HL-60 (cell line): ENCODE data around the gene PRKD1.

ENCODE experiments used
- DNase-seq, 2 experiments: peaks; one replicate each; pipeline ENCODE4 v3.0.0-alpha.2; 2010 to 2020; ENCODE audit warnings: low read depth in 1 of 2, low spot score in 1 of 2
- H3K27ac ChIP-seq: fragments of 250-450 bp; sonication (Bioruptor Pico); replicated peaks from 2 replicates; pipeline ENCODE4 v1.5.1; 2020; ENCODE audit warnings: mild to moderate bottlenecking, moderate library complexity
- H3K27me3 ChIP-seq: fragments of 250-450 bp; sonication (Bioruptor Pico); 2 replicates; pipeline ENCODE4 v1.5.1; 2021; ENCODE audit warnings: mild to moderate bottlenecking, moderate library complexity; ENCODE audit not compliant: insufficient read depth, poor library complexity, severe bottlenecking
- H3K4me3 ChIP-seq: replicated peaks from 2 replicates; pipeline ENCODE4 v1.5.1; 2011; ENCODE audit warnings: mild to moderate bottlenecking, control low read depth, low read length; ENCODE audit not compliant: insufficient read depth
- CTCF ChIP-seq: IDR thresholded peaks from one replicate; pipeline ENCODE4 v1.5.1; 2011; ENCODE audit warnings: low read length, control low read depth, inconsistent platforms; ENCODE audit not compliant: insufficient read depth
- GABPA ChIP-seq: IDR thresholded peaks from 2 replicates; pipeline ENCODE4 v1.6.1; 2012; ENCODE audit warnings: low read depth
- POLR2AphosphoS5 ChIP-seq: IDR thresholded peaks from 2 replicates; pipeline ENCODE4 v1.6.1; 2012; ENCODE audit warnings: low read depth
- REST ChIP-seq: IDR thresholded peaks from 2 replicates; pipeline ENCODE4 v1.6.1; 2012; ENCODE audit warnings: low read depth; ENCODE audit not compliant: insufficient replicate concordance
- SPI1 ChIP-seq: IDR thresholded peaks from 2 replicates; pipeline ENCODE4 v1.6.1; 2012; ENCODE audit warnings: low read depth, mild to moderate bottlenecking, borderline replicate concordance

PRKD1 gene

DNA sequence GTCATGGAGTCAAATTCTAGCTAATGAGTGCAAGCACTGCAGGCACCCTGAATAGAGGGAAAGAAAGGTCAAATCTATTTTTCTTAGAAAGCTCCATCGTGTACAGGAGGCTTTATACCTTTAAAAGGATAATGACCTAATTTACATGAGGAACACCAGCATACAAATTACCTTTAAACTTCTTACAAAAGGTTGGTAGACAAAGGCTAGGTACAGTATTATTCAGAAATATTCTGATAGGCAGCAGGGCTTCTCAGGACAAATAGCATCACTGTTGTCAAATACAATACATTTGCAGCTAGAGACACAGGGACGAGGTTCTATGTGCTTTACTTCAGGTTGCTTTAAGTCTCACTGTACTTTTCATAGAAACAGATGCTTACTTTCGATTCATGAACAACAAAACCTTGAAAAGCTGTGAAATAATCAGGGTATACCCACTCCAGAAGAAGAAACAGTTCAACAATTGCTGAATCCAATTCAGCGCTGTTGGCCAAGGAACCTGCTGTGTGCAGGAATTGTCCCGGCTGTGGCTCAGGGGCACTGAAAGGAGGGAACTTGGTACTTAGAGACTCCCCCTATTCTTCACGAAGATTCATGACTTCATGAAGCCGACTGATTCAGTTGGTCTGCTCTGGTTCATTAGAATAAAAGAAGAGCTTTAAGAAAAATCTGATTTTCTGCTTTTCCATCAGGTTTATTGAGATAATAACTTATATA lies 252.9 kb downstream of the PRKD1 start:
- Histone ChIP-seq H3K4me3 (no peak overlapping the region), H3K27ac (no peak overlapping the region), H3K27me3 (no peaks in the 10 kb centered on the region)
- DNase-seq: no peak
- no peak for TF ChIP-seq CTCF

GRCh38 chr14:29672831-29673230 lies 254.8 kb downstream of the PRKD1 start:
- no peak overlapping the region for H3K27ac ChIP-seq
- H3K27me3 ChIP-seq: no peaks in the 10 kb centered on the region
- TF ChIP-seq CTCF (no peak), SPI1 (no peak), POLR2AphosphoS5 (no peak), GABPA (no peak), REST (no peak)
- DNase-seq: no peak
- H3K4me3 ChIP-seq: no peak overlapping the region

- Histone ChIP-seq H3K4me3 (no peak overlapping the region), H3K27ac (no peak overlapping the region), H3K27me3 (no peaks in the 10 kb centered on the region)
- TF ChIP-seq REST: no peak
- no peak for TF ChIP-seq CTCF
- TF ChIP-seq SPI1: no peak
- no peak for TF ChIP-seq POLR2AphosphoS5
- no peak for TF ChIP-seq GABPA
- DNase-seq: no peak
Measured at GRCh38 chr14:29671034-29671433, 256.6 kb downstream of the PRKD1 start.

DNA sequence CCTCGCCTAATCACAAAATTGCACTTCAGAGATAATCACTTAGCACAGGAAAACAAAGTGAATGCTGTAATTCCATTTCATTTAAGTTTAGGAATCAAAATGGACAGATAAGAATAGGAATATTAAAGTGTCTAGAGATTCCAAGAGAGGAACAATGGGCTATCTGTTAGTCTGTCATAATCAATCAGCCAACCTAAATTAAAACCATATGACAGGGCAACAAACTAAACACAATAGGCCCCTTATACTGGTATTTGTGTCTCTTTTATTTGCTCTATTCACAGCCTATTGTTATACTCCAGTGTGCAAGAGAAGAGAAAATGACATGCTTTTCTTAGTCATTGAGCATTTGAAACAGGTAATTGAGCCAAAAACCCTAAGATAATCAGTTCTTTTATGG lies 259.4 kb downstream of the PRKD1 start:
- no peak for DNase-seq

More for the DNA sequence above, 259.4 kb downstream of the PRKD1 start:
- H3K27me3 ChIP-seq: no peaks in the 10 kb centered on the region
- no peak for TF ChIP-seq REST
- TF ChIP-seq GABPA: no peak
- TF ChIP-seq POLR2AphosphoS5: no peak
- TF ChIP-seq CTCF: no peak
- TF ChIP-seq SPI1: no peak
- H3K27ac ChIP-seq: no peak overlapping the region
- no peak overlapping the region for H3K4me3 ChIP-seq
